WERI-Rb-1 (cell line): ENCODE data around the gene WASHC3.
"Not testable (repeated sequence)": the region's sequence is repeated elsewhere in the genome, so short reads cannot be mapped to it uniquely, and the experiment has no call there.

Source experiments
- DNase-seq: peaks from one replicate; pipeline ENCODE4 v3.0.0-alpha.2; 2020
- H3K27ac ChIP-seq: fragments of 250-450 bp; sonication (Bioruptor Pico); 2 replicates; pipeline ENCODE4 v1.5.1; 2020; ENCODE audit warnings: mild to moderate bottlenecking, moderate library complexity
- H3K27me3 ChIP-seq: fragments of 250-450 bp; sonication (Bioruptor Pico); 2 replicates; pipeline ENCODE4 v1.5.1; 2021; ENCODE audit warnings: mild to moderate bottlenecking, low read depth, moderate library complexity; ENCODE audit not compliant: insufficient read depth, severe bottlenecking
- H3K36me3 ChIP-seq: fragments of 250-450 bp; sonication (Bioruptor Pico); 2 replicates; pipeline ENCODE4 v1.5.1; 2020; ENCODE audit warnings: mild to moderate bottlenecking, moderate library complexity
- H3K4me3 ChIP-seq: 2 replicates; pipeline ENCODE4 v1.5.1; 2011; ENCODE audit warnings: low read depth, mild to moderate bottlenecking, control low read depth, low read length
- H3K9me3 ChIP-seq: fragments of 250-450 bp; sonication (Bioruptor Pico); 2 replicates; pipeline ENCODE4 v1.5.1; 2021; ENCODE audit warnings: mild to moderate bottlenecking, moderate library complexity; ENCODE audit not compliant: severe bottlenecking
- CTCF ChIP-seq: IDR thresholded peaks from 2 replicates; pipeline ENCODE4 v1.5.1; 2011; ENCODE audit warnings: low read depth, mild to moderate bottlenecking, control low read depth, inconsistent platforms, low read length

The WASHC3 gene

GRCh38 chr12:102095677-102096263 is 34.0 kb upstream of the WASHC3 start:
- no peak overlapping the region for H3K27ac ChIP-seq
- no peak for DNase-seq
- H3K4me3 ChIP-seq: no peak overlapping the region
- H3K9me3 ChIP-seq: no peaks in the 10 kb centered on the region
- peaks cover 4% of the 10 kb centered on the region; the same call in 1 of the 2 replicates for H3K36me3 ChIP-seq
- 0 out of 2 replicates have a peak, but pooled peaks have one; percentile 9 for TF ChIP-seq CTCF
- H3K27me3 ChIP-seq: no peaks in the 10 kb centered on the region

GRCh38 chr12:102093319-102093718 is 31.5 kb upstream of the WASHC3 start:
- Histone ChIP-seq H3K27ac (no peak overlapping the region), H3K9me3 (peaks cover 3% of the 10 kb centered on the region), H3K4me3 (no peak overlapping the region), H3K27me3 (no peaks in the 10 kb centered on the region), H3K36me3 (no peaks in the 10 kb centered on the region; the same call in 1 of the 2 replicates)
- no peak for DNase-seq
- TF ChIP-seq CTCF: no peak

GRCh38 chr12:102089228-102089835 is 27.5 kb upstream of the WASHC3 start:
- H3K27me3 ChIP-seq, H3K4me3 ChIP-seq, H3K36me3 ChIP-seq, DNase-seq, H3K9me3 ChIP-seq, H3K27ac ChIP-seq: not testable (repeated sequence)

- Histone ChIP-seq H3K4me3 (no peak overlapping the region), H3K27ac (no peak overlapping the region), H3K9me3 (no peaks in the 10 kb centered on the region), H3K27me3 (no peaks in the 10 kb centered on the region), H3K36me3 (peaks cover 8% of the 10 kb centered on the region)
- DNase-seq: no peak
- TF ChIP-seq CTCF: no peak
Measured at GRCh38 chr12:102080842-102081241, 19.1 kb upstream of the WASHC3 start.

- H3K9me3 ChIP-seq, H3K36me3 ChIP-seq, H3K27ac ChIP-seq, H3K27me3 ChIP-seq, H3K4me3 ChIP-seq, DNase-seq: not testable (repeated sequence)
Measured at GRCh38 chr12:102072092-102072491, 10.3 kb upstream of the WASHC3 start.

GRCh38 chr12:102069707-102070106 is 7.9 kb upstream of the WASHC3 start:
- H3K36me3 ChIP-seq: no peaks in the 10 kb centered on the region
- DNase-seq: no peak
- H3K9me3 ChIP-seq: no peaks in the 10 kb centered on the region

More at GRCh38 chr12:102069707-102070106, 7.9 kb upstream of the WASHC3 start:
- H3K4me3 ChIP-seq: no peak overlapping the region
- TF ChIP-seq CTCF: no peak
- H3K27me3 ChIP-seq: no peaks in the 10 kb centered on the region
- H3K27ac ChIP-seq: no peak overlapping the region
